ENCODE data around the gene ZBTB43.

Gene ZBTB43

GRCh38 chr9:126885131-126885641 lies 80.3 kb downstream of the ZBTB43 start:
- DNase-seq (ENCODE audit: low read depth in 2 of 2, low spot score in 1 of 2), result no peak

GRCh38 chr9:126886034-126886822 lies 81.4 kb downstream of the ZBTB43 start:
- no peak for DNase-seq (ENCODE audit: low read depth in 2 of 2, low spot score in 1 of 2)

GRCh38 chr9:126886897-126887296 lies 82.1 kb downstream of the ZBTB43 start:
- no peak for DNase-seq (ENCODE audit: low read depth in 2 of 2, low spot score in 1 of 2)
